AG08396 (cell line): ENCODE results near the gene OR1C1.
"Not testable (repeated sequence)": the region's sequence is repeated elsewhere in the genome, so short reads cannot be mapped to it uniquely, and the experiment has no call there.

Experiments
- DNase-seq: peaks from one replicate; pipeline ENCODE4 v3.0.0; 2012; ENCODE audit warnings: low spot score, mixed read lengths

Gene OR1C1

GRCh38 chr1:247760456-247760855 lies at the start of gene OR1C1:
OR1C1 (minus strand) TSS chr1:247760556; CDS start chr1:247758406, 2,150 bp downstream.
- no peak for DNase-seq

DNA sequence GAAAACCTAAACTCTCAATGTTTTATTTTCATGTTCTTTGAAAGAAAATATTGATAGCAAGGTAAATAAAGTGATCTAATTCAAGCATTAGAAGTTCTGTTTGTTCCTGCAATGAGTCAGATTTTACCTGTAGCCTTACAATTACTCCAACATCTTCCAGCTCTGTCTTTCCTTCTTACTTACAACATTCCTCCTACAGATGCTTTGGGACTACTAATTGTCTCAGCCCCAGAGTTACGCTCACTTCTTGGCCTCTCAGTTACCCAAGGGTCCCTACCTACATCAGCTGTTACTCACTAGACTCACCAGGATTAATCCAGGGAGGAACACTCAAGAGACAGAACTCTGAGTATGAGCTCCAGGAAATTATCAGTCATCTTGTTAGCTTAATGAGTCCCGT lies 37.2 kb upstream of the OR1C1 start:
- no peak for DNase-seq

DNA sequence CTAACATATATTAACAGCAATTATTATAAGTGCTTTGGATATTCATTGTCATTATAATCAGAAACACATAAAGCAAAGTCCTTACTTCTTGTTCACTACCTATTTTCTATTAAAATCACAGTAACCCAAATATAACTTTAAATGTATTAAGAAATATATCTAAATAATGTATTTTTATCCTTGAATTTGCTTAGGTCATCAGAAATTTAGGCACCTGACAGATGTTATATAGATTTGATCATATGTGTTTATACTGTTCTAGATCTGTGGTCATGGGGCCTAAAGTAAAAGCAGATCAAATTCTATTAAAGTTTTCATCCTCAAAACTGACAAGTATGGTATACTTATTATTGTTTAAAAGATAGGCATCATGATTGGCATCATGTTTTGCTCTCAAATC lies 9.2 kb upstream of the OR1C1 start:
- DNase-seq = no peak

DNA sequence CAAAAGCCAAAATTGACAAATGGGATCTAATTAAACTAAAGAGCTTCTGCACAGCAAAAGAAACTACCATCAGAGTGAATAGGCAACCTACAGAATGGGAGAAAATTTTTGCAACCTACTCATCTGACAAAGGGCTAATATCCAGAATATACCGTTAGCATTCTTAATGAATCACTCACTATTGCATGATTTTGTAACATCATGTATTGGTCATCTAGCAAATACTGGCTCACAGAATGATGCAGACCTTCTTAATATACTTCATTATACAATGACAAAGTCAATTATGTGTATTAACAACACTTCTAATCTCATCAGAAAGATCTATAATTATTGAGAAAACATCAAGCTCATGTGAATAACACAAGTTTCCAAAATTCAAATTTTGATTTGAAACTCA lies 6.0 kb downstream of the OR1C1 start:
- not testable (repeated sequence) for DNase-seq

DNA sequence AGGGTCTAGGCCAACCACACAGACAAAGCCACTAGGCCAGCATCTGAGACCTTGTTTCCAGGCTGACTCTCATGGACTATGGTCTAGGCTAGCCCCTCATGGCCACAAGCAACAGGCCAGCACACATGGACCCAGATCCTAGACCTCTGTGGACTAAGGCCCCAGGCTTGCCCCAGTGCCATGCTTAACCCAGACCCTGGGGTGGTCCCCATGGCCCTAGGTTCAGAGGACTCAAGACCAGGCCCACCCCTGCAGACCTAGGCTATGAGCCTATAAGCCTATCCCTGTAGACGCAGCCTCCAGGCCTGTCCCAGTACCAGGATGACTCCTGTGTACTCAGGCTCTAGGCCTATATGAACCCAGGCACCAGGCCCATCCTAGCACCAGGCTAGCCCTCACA lies 10.5 kb downstream of the OR1C1 start:
- no peak for DNase-seq

- DNase-seq = no peak
Observed at GRCh38 chr1:247748041-247748440, 12.3 kb downstream of the OR1C1 start, which contains the start of gene OR14A2. OR14A2 (minus strand) TSS chr1:247748141.

DNA sequence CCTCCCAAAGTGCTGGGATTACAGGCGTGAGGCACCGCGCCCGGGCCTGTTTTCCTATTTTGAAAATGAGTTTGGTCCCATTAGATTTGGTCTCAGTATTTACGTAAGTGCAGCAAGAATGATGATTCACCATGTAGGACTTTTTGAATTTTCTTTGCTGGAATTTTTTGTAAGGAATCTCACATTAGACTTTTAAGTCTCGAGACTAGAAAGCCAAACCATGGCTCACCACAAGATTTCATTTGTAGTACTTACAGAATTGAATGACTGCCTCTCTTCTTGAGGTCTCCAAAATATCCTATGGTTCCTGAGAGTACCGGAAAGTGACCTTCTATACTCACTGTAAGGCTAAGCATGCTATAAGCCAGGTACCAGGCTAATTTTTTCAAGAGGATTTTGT lies 12.7 kb downstream of the OR1C1 start:
- DNase-seq = no peak

- no peak for DNase-seq
Observed at GRCh38 chr1:247746391-247746935, 13.9 kb downstream of the OR1C1 start.

- DNase-seq = not testable (repeated sequence)
Observed at GRCh38 chr1:247742215-247742760, 18.1 kb downstream of the OR1C1 start.

DNA sequence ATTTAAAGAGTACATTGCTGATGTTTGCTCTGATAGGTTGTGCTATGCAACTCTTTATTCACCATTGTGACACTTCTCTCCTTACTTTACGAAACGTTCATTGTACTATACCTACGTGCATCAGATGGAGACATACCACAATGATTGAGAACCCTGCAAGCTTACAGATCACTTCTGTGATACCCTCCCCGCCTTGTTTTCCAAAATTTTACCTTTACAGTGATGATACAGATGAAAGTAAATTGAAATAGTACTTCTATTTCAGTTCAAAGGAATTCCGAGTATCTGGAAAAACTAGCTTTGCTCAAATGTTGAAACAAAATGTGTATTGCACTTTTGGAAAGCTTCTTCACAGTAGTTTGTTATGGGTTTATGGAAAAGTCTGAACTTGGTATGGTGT lies 18.6 kb downstream of the OR1C1 start:
- no peak for DNase-seq

- DNase-seq = no peak
Observed at GRCh38 chr1:247740721-247741120, 19.6 kb downstream of the OR1C1 start.

GRCh38 chr1:247738315-247738714 lies 22.0 kb downstream of the OR1C1 start, which contains the start of gene OR14K1:
OR14K1 (plus strand) TSS chr1:247738615; CDS start chr1:247738615, 0 bp downstream.
- DNase-seq = no peak

DNA sequence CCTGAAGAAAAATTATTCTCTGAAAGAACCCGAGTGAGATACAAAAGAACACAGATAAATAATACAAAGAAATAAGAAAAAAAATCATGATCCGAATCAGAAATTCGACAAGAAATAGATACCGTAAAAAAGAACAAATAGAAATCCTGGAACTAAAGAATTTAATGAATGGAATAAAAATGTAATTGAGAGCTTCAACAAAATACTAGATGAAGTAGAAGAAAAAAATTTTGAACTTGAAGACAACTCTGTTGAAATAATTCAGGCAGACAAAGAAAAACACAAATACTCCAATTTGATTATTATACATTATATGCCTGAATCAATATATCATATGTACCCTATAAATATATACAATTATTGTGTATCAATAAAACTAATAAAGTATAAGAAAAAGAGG lies 39.1 kb downstream of the OR1C1 start:
- no peak for DNase-seq

GRCh38 chr1:247716546-247716945 lies 43.8 kb downstream of the OR1C1 start, which contains the start of gene OR6F1:
OR6F1 (minus strand) TSS chr1:247716646; CDS start chr1:247712755, 3,891 bp downstream.
- no peak for DNase-seq

DNA sequence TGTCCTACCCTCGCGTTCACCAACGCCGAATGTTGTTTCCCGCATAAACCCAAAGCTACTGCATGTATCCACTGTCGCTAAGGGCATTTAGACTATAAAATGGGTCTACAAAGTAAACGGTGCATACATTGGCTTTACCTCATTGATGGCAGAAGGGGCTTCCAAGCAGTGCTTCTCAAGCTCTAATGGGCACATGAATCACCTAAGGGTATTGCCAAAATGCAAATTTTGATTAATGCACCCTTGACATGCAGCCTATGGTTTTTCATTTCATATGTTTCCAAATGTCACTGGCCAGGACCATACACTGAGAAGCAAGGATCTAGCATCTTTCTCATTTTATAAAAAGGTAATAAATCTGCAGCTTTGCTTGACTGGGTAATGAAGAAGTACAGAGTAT lies 46.6 kb downstream of the OR1C1 start:
- DNase-seq = no peak

- not testable (repeated sequence) for DNase-seq
Observed at GRCh38 chr1:247710681-247711080, 49.7 kb downstream of the OR1C1 start.
